Mesendoderm (in vitro differentiated cells): ENCODE data around the gene PHF20.

Source experiments
- DNase-seq: peaks from one replicate; pipeline ENCODE4 v3.0.0; 2013
- H2AK5ac ChIP-seq: 2 replicates; pipeline ENCODE4 v1.6.1; 2013; ENCODE audit warnings: low read length, inconsistent platforms
- H2BK120ac ChIP-seq: 2 replicates; pipeline ENCODE4 v1.6.1; 2013; ENCODE audit warnings: low read depth, mild to moderate bottlenecking, low read length, moderate library complexity, mixed read lengths
- H2BK15ac ChIP-seq: replicated peaks from 2 replicates; pipeline ENCODE4 v1.6.1; 2013; ENCODE audit warnings: low read depth, mild to moderate bottlenecking, moderate library complexity
- H2BK5ac ChIP-seq: 2 replicates; pipeline ENCODE4 v1.6.1; 2013; ENCODE audit warnings: low read length, inconsistent platforms
- H3K18ac ChIP-seq: 2 replicates; pipeline ENCODE4 v1.6.1; 2013; ENCODE audit warnings: mild to moderate bottlenecking, low read length, mixed read lengths
- H3K23ac ChIP-seq: one replicate; pipeline ENCODE4 v1.6.1; 2013; ENCODE audit warnings: low read length
- H3K27ac ChIP-seq: 2 replicates; pipeline ENCODE4 v1.5.1; 2013; ENCODE audit warnings: low read depth, mild to moderate bottlenecking, inconsistent platforms, low read length, moderate library complexity
- H3K27me3 ChIP-seq: 2 replicates; pipeline ENCODE4 v1.6.1; 2013; ENCODE audit warnings: low read length, control low read depth, mild to moderate bottlenecking, inconsistent platforms; ENCODE audit not compliant: insufficient read depth, poor library complexity
- H3K36me3 ChIP-seq: 2 replicates; pipeline ENCODE4 v1.6.1; 2013; ENCODE audit warnings: low read length, inconsistent platforms; ENCODE audit not compliant: control insufficient read depth, insufficient read depth
- H3K4ac ChIP-seq: one replicate; pipeline ENCODE4 v1.6.1; 2013; ENCODE audit warnings: low read depth, mild to moderate bottlenecking, low read length, moderate library complexity
- H3K4me1 ChIP-seq: 2 replicates; pipeline ENCODE4 v1.6.1; 2013; ENCODE audit warnings: low read depth, low read length, inconsistent platforms; ENCODE audit not compliant: control insufficient read depth
- H3K4me2 ChIP-seq: 2 replicates; pipeline ENCODE4 v1.6.1; 2013; ENCODE audit warnings: low read length
- H3K4me3 ChIP-seq: 2 replicates; pipeline ENCODE4 v1.5.1; 2013; ENCODE audit warnings: mild to moderate bottlenecking, low read length
- H3K56ac ChIP-seq: one replicate; pipeline ENCODE4 v1.6.1; 2013; ENCODE audit warnings: low read length
- H3K79me1 ChIP-seq: 2 replicates; pipeline ENCODE4 v1.6.1; 2013; ENCODE audit warnings: low read length, inconsistent platforms
- H3K79me2 ChIP-seq: 2 replicates; pipeline ENCODE4 v1.6.1; 2013; ENCODE audit warnings: mild to moderate bottlenecking, low read length; ENCODE audit not compliant: control insufficient read depth, insufficient read depth
- H3K9ac ChIP-seq: 2 replicates; pipeline ENCODE4 v1.6.1; 2013; ENCODE audit warnings: low read length, inconsistent platforms
- H4K5ac ChIP-seq: one replicate; pipeline ENCODE4 v1.6.1; 2013; ENCODE audit warnings: low read length
- H4K8ac ChIP-seq: one replicate; pipeline ENCODE4 v1.6.1; 2013; ENCODE audit warnings: low read depth, mild to moderate bottlenecking, control low read depth, low read length, moderate library complexity
- WGBS: extraction: QIAGEN DNeasy Blood & Tissue Kit; methylation state at CpG from one replicate; pipeline ENCODE4 v1.1.7; 2013; ENCODE audit warnings: low lambda C conversion rate, missing lambda C conversion rate; ENCODE audit not compliant: insufficient coverage; ENCODE audit errors: extremely low coverage; 5-methylcytosine and 5-hydroxymethylcytosine counted together

The PHF20 gene

DNA sequence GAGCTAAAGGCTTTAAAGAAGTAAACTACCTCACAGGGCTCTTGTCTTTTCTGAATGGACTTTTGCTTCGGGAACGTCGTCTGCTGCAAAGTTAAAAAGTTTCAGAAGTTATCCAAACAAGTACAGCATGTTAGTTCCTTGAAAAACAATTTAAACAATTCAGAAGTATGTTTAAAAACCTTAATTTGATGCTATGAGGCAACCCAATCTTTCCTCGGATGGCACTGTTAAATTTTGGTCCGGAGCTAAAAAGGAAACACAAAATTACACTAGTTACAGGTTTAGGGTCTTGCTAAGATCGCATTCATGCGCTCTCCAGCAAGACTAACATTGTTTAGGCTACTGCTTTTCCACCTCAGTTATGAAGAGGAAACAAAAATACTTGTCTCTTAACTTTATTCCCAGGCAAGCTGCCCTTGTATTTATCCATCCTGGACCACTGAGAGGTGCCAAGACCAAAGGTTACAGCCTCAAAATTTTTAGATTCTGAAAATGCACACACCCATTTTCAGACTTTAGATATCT is 42.5 kb upstream of the PHF20 start:
- no peak overlapping the region for H2BK5ac ChIP-seq
- H3K36me3 ChIP-seq, result peaks cover 16% of the 10 kb centered on the region
- H3K27ac ChIP-seq, result no peak overlapping the region
- no peak overlapping the region for H4K5ac ChIP-seq
- H3K4me2 ChIP-seq, result no peak overlapping the region
- no peak overlapping the region for H3K4me3 ChIP-seq
- H3K79me2 ChIP-seq, result peaks cover 54% of the 10 kb centered on the region
- no peak overlapping the region for H3K18ac ChIP-seq
- no peak overlapping the region for H3K56ac ChIP-seq
- DNase-seq, result no peak
- no CpG with 5 or more reads among the region's 7 CpGs for WGBS
- H3K79me1 ChIP-seq, result peaks cover 10% of the 10 kb centered on the region
- H3K9ac ChIP-seq, result no peak overlapping the region
- H2BK120ac ChIP-seq, result no peak overlapping the region
- no peaks in the 10 kb centered on the region for H3K4me1 ChIP-seq
- H3K27me3 ChIP-seq, result no peaks in the 10 kb centered on the region
- H2BK15ac ChIP-seq, result no peak overlapping the region
- no peak overlapping the region for H2AK5ac ChIP-seq
- H3K23ac ChIP-seq, result no peak overlapping the region
- no peak overlapping the region for H3K4ac ChIP-seq
- H4K8ac ChIP-seq, result no peak overlapping the region

DNA sequence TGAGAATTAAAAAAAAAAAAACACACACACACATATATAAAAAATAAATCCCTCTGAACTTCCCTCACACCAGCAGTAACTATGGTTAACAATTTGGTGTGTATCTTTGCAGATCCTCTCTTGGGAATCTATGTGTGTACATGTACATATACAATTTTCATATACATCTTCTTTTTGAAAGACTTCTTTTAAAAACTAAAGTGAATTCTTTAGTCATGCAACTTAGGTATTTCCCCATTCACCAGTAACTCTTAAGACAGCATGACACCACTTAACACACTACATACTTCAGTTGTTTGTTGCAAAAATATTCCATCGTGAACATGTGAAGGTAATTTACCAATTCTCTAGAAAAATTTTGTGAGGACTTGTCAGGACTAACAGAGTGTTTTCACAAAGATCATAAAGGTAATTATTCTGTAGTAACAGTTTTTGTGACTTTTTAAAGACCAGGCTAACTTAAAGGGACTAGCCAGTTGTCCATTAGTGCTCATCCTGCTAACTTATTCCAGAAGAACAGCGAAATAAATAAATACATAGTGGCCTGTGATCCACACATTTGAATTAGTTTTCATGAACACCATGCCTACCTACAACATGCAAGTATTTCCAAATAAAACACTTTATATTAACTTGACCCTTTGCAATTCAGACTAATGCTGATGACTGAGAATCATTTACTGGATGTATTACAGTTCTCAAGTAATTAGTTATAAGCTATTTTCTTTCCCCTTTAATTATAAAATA is 41.8 kb upstream of the PHF20 start:
- WGBS, result no CpG with 5 or more reads among the region's 2 CpGs

GRCh38 chr20:35730583-35731468 is 41.0 kb upstream of the PHF20 start:
- H3K4ac ChIP-seq, result no peak overlapping the region
- no peak overlapping the region for H4K8ac ChIP-seq
- H3K79me1 ChIP-seq, result peaks cover 5% of the 10 kb centered on the region
- H3K4me2 ChIP-seq, result no peak overlapping the region
- no peak overlapping the region for H2BK5ac ChIP-seq
- H3K18ac ChIP-seq, result no peak overlapping the region
- H3K23ac ChIP-seq, result no peak overlapping the region
- no peak overlapping the region for H3K4me3 ChIP-seq
- H3K9ac ChIP-seq, result no peak overlapping the region
- H3K36me3 ChIP-seq, result peaks cover 13% of the 10 kb centered on the region
- no peak overlapping the region for H3K56ac ChIP-seq
- no peak overlapping the region for H2AK5ac ChIP-seq
- DNase-seq, result no peak
- H3K4me1 ChIP-seq, result no peaks in the 10 kb centered on the region
- H2BK120ac ChIP-seq, result no peak overlapping the region
- no peaks in the 10 kb centered on the region for H3K27me3 ChIP-seq
- H4K5ac ChIP-seq, result no peak overlapping the region
- no peak overlapping the region for H3K27ac ChIP-seq
- H2BK15ac ChIP-seq, result no peak overlapping the region
- peaks cover 57% of the 10 kb centered on the region for H3K79me2 ChIP-seq
- WGBS, result no CpG with 5 or more reads among the region's 4 CpGs

More for the DNA sequence above, 41.8 kb upstream of the PHF20 start:
- Histone ChIP-seq H3K27me3 (no peaks in the 10 kb centered on the region), H3K56ac (no peak overlapping the region), H3K23ac (no peak overlapping the region), H3K36me3 (peaks cover 15% of the 10 kb centered on the region), H3K79me1 (peaks cover 8% of the 10 kb centered on the region), H3K27ac (no peak overlapping the region), H2BK120ac (no peak overlapping the region), H2AK5ac (no peak overlapping the region), H4K5ac (no peak overlapping the region), H3K4me3 (no peak overlapping the region), H3K4me1 (no peaks in the 10 kb centered on the region), H3K9ac (no peak overlapping the region), H2BK15ac (no peak overlapping the region), H3K4me2 (no peak overlapping the region), H3K79me2 (peaks cover 56% of the 10 kb centered on the region), H3K18ac (no peak overlapping the region), H3K4ac (no peak overlapping the region), H2BK5ac (no peak overlapping the region), H4K8ac (no peak overlapping the region)
- DNase-seq, result no peak

DNA sequence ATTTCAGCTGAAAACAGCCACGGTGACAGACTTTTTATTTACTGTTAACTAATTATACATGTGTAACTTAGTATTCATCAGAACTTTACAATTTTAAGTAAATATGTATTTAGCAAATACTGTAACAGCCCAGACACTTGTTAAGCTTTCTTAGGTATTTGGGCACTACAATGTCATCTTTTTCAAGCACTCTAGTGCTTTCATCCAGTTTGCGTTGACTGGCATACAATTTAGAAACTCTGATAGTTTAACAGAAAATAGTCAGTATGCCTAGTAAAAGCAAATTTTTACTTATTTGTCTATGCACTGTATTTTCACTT is 40.4 kb upstream of the PHF20 start:
- Histone ChIP-seq H3K4me2 (no peak overlapping the region), H4K5ac (no peak overlapping the region), H4K8ac (no peak overlapping the region), H3K36me3 (peaks cover 14% of the 10 kb centered on the region), H2AK5ac (no peak overlapping the region), H3K9ac (no peak overlapping the region), H3K27ac (no peak overlapping the region), H3K4ac (no peak overlapping the region), H3K27me3 (no peaks in the 10 kb centered on the region), H3K56ac (no peak overlapping the region), H2BK5ac (no peak overlapping the region), H2BK120ac (no peak overlapping the region), H3K4me1 (no peaks in the 10 kb centered on the region), H3K79me1 (peaks cover 5% of the 10 kb centered on the region), H3K79me2 (peaks cover 58% of the 10 kb centered on the region), H3K23ac (no peak overlapping the region), H3K18ac (no peak overlapping the region), H3K4me3 (no peak overlapping the region), H2BK15ac (no peak overlapping the region)
- WGBS, result no CpG with 5 or more reads among the region's 2 CpGs
- no peak for DNase-seq

DNA sequence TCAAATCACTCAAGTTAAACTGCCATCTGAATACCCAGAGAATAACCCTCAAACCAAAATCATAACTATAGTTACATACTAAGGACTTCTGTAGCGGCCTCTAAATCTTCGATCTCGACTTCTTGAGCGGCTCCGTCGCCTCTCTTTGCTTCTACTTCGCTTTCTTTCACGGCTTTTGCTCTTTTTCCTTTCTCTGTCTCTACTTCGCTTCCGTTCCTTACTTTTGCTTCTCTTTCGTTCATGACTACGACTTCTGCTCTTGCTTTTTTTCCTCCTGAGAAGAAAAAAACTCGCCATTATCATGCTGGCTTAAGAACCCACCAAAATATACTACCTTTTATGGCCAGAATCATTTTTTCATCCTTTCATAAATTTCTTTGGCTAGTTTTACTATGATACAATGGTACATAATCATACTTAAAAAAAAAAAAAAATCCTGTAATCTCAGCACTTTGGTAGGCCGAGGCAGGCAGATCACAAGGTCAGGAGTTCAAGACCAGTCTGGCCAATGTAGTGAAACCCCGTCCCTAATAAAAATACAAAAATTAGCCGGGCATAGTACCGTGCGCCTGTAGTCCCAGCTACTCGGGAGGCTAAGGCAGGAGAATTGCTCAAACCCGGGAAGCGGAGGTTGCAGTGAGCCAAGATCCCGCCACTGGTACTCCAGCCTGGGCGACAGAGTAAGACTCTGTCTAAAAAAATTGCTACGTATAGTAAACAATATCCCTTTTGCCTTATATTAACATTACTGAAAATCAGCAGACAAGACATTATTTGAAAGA is 39.8 kb upstream of the PHF20 start:
- WGBS, result no CpG with 5 or more reads among the region's 24 CpGs
- H3K79me2 ChIP-seq, result peaks cover 59% of the 10 kb centered on the region
- H3K9ac ChIP-seq, result no peak overlapping the region
- no peak overlapping the region for H3K18ac ChIP-seq
- no peak overlapping the region for H3K4me3 ChIP-seq
- H2BK5ac ChIP-seq, result no peak overlapping the region
- H4K8ac ChIP-seq, result no peak overlapping the region
- no peak overlapping the region for H2BK15ac ChIP-seq
- no peak overlapping the region for H3K56ac ChIP-seq
- H2BK120ac ChIP-seq, result no peak overlapping the region
- H3K27ac ChIP-seq, result no peak overlapping the region
- no peak for DNase-seq
- H4K5ac ChIP-seq, result no peak overlapping the region
- H3K4me2 ChIP-seq, result no peak overlapping the region
- H3K27me3 ChIP-seq, result no peaks in the 10 kb centered on the region
- peaks cover 3% of the 10 kb centered on the region for H3K79me1 ChIP-seq
- H3K23ac ChIP-seq, result no peak overlapping the region
- no peak overlapping the region for H2AK5ac ChIP-seq
- H3K4me1 ChIP-seq, result no peaks in the 10 kb centered on the region
- H3K4ac ChIP-seq, result no peak overlapping the region
- peaks cover 11% of the 10 kb centered on the region for H3K36me3 ChIP-seq
